WERI-Rb-1 (cell line): ENCODE results near the gene XAF1.

Source experiments
- DNase-seq: peaks from one replicate; pipeline ENCODE4 v3.0.0-alpha.2; 2020
- H3K27ac ChIP-seq: fragments of 250-450 bp; sonication (Bioruptor Pico); 2 replicates; pipeline ENCODE4 v1.5.1; 2020; ENCODE audit warnings: mild to moderate bottlenecking, moderate library complexity
- H3K27me3 ChIP-seq: fragments of 250-450 bp; sonication (Bioruptor Pico); 2 replicates; pipeline ENCODE4 v1.5.1; 2021; ENCODE audit warnings: mild to moderate bottlenecking, low read depth, moderate library complexity; ENCODE audit not compliant: insufficient read depth, severe bottlenecking
- H3K36me3 ChIP-seq: fragments of 250-450 bp; sonication (Bioruptor Pico); 2 replicates; pipeline ENCODE4 v1.5.1; 2020; ENCODE audit warnings: mild to moderate bottlenecking, moderate library complexity
- H3K4me3 ChIP-seq: 2 replicates; pipeline ENCODE4 v1.5.1; 2011; ENCODE audit warnings: low read depth, mild to moderate bottlenecking, control low read depth, low read length
- H3K9me3 ChIP-seq: fragments of 250-450 bp; sonication (Bioruptor Pico); 2 replicates; pipeline ENCODE4 v1.5.1; 2021; ENCODE audit warnings: mild to moderate bottlenecking, moderate library complexity; ENCODE audit not compliant: severe bottlenecking
- TF ChIP-seq, protein P1 (sequence below): IDR thresholded peaks from 2 replicates; pipeline ENCODE4 v1.5.1; 2011; ENCODE audit warnings: low read depth, mild to moderate bottlenecking, control low read depth, inconsistent platforms, low read length

XAF1 gene

DNA sequence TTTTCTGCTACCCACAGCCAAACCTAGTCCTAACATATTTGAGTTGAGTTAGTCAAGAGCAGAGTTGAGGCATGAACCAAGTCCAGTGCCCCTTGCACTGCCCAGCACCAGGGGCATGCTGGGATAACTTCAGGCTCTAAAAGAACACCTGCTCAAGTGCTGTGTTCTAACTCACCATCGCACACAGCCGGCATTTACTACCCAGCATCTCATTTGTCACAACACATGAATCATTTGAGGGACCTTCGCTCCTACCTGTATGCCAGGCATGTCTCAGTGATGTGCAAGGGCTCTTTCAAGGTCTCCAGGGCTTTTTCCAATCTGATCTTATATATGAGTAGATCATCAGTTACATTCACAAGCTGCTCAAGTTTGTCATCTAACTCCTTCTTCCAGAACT lies 63.1 kb downstream of the XAF1 start:
- TF ChIP-seq, protein P1, sequence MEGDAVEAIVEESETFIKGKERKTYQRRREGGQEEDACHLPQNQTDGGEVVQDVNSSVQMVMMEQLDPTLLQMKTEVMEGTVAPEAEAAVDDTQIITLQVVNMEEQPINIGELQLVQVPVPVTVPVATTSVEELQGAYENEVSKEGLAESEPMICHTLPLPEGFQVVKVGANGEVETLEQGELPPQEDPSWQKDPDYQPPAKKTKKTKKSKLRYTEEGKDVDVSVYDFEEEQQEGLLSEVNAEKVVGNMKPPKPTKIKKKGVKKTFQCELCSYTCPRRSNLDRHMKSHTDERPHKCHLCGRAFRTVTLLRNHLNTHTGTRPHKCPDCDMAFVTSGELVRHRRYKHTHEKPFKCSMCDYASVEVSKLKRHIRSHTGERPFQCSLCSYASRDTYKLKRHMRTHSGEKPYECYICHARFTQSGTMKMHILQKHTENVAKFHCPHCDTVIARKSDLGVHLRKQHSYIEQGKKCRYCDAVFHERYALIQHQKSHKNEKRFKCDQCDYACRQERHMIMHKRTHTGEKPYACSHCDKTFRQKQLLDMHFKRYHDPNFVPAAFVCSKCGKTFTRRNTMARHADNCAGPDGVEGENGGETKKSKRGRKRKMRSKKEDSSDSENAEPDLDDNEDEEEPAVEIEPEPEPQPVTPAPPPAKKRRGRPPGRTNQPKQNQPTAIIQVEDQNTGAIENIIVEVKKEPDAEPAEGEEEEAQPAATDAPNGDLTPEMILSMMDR: no peak
- DNase-seq: no peak

DNA sequence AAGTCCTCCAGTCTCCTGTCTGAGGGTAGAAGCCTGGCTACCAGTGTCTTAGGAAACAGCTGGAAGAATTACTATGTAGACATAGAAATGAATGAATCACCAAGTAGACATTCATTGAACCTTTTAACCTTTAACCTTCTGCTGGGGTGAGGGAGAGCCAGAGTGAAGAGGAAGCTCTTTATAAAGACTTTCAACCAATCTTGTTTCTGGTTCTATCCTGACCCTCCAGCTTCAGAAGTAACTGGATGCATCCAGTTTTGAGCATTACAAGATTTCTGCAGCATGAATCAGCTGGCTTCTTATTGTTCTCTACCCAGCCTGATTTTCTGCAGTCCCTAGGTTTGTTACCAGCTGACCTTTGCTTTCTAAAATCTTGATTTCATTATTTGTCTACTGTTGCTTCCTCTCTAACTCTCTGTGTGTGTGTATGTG lies 67.2 kb downstream of the XAF1 start:
- Histone ChIP-seq H3K27ac (no peak overlapping the region), H3K36me3 (no peaks in the 10 kb centered on the region), H3K27me3 (peaks cover 77% of the 10 kb centered on the region), H3K9me3 (no peaks in the 10 kb centered on the region), H3K4me3 (no peak overlapping the region)
- DNase-seq: no peak
- TF ChIP-seq, protein P1: no peak

More for the DNA sequence above, 63.1 kb downstream of the XAF1 start:
- no peaks in the 10 kb centered on the region for H3K36me3 ChIP-seq
- H3K9me3 ChIP-seq: no peaks in the 10 kb centered on the region
- no peak overlapping the region for H3K27ac ChIP-seq
- H3K27me3 ChIP-seq: peaks cover 72% of the 10 kb centered on the region
- no peak overlapping the region for H3K4me3 ChIP-seq
